Suprapubic skin (tissue), 4 donors: ENCODE data around the gene ZNFX1. TPM values are rescaled to one million over a fixed set of nuclear protein-coding genes. Genes with fewer than 3 reads are reported as not detected.

Experiments
- DNase-seq, 2 donors: peaks; one replicate each; pipeline ENCODE4 v3.0.0-alpha.2; 2019; ENCODE audit warnings: low spot score in 2 of 2
- H3K27ac ChIP-seq: fragments of 200-600 bp; sonication (generic); one replicate; pipeline ENCODE4 v1.5.1; 2019
- H3K27me3 ChIP-seq: fragments of 200-600 bp; sonication (generic); one replicate; pipeline ENCODE4 v1.5.1; 2019
- H3K36me3 ChIP-seq: fragments of 200-600 bp; sonication (generic); one replicate; pipeline ENCODE4 v1.5.1; 2019
- H3K4me1 ChIP-seq: fragments of 200-600 bp; sonication (generic); one replicate; pipeline ENCODE4 v1.5.1; 2019
- H3K4me3 ChIP-seq: fragments of 200-600 bp; sonication (generic); one replicate; pipeline ENCODE4 v1.5.1; 2019; ENCODE audit warnings: mild to moderate bottlenecking
- H3K9me3 ChIP-seq: fragments of 200-600 bp; sonication (generic); one replicate; pipeline ENCODE4 v1.5.1; 2019
- EP300 ChIP-seq: sonication (generic); formaldehyde crosslinking; IDR thresholded peaks from one replicate; pipeline ENCODE4 v1.6.1; 2017; ENCODE audit warnings: antibody characterized with exemption
- POLR2A ChIP-seq, 2 donors: fragments of 450-650 bp; IDR thresholded peaks; one replicate each; pipeline ENCODE4 v1.6.1; 2017; ENCODE audit warnings: antibody characterized with exemption in 2 of 2, mild to moderate bottlenecking in 2 of 2, moderate library complexity in 2 of 2
- POLR2AphosphoS5 ChIP-seq, 3 donors: sonication (generic); formaldehyde crosslinking; IDR thresholded peaks; one replicate each; pipeline ENCODE4 v1.6.1; 2017; ENCODE audit warnings: antibody characterized with exemption in 3 of 3
- WGBS: methylation state at CpG from one replicate; pipeline ENCODE4 v1.1.5; 2018; 5-methylcytosine and 5-hydroxymethylcytosine counted together
- total RNA-seq, 4 donors: library from RNA; depleted of rRNA; stranded (reverse); fragments of >200 nt; gene quantifications; one replicate each; pipeline ENCODE4 v1.1.0, GENCODE V29; 2016
- TF ChIP-seq, protein P1 (sequence below), 2 donors: fragments of 200-600 bp in 1 of 2; fragments of 450-650 bp in 1 of 2; sonication (generic) in 1 of 2; IDR thresholded peaks; one replicate each; pipeline ENCODE4 v1.5.1; 2016 to 2019; ENCODE audit warnings: antibody characterized with exemption in 2 of 2, mild to moderate bottlenecking in 1 of 2, moderate library complexity in 1 of 2

Gene ZNFX1
- total RNA-seq, 4 donors from 2014 or later: 25.9 to 36.1 (median 33.2) TPM

DNA sequence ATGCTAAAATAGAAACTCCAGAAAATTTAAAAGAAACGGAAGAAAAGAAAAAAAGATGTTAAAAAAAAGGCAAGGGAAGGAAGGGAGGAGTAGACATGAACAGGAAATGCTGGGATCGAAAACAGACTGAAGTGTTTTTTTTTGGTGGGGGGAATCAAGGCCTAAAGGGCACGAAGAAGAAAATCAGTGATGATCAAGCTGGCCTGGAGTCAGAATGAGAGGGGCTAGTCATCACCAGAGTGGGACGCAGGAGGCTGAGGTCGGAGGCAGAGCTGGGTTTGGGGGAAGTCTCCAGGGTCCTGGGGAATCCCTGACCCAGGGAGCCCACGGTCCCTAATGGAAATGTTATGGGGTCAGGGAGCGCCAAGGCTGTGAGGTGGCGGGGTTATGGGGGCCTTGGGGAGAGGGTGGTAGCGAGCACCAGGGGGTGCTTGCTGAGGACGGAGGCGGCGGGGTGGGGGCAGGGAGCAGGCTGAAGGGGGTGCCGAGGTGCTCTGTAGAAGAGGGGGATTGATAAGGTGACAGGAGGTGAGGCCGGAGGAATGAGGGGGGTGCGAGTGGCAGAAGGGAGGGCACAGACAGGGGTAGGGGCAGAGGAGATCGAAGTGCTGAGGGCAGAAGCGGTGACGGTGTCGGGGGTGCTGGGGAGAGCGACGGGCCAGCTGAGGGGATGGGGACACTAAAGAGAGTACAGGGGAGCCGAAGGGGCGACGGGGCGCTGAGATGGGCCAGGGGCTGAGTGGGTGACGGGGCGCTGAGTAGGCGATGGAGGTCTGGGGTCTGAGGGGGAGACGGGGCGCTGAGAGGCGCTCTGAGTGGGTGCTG lies 684 bp downstream of the ZNFX1 start:
- H3K36me3 ChIP-seq: peaks cover 53% of the 10 kb centered on the region
- H3K27me3 ChIP-seq: no peaks in the 10 kb centered on the region
- peak; percentile 80 to 82 for DNase-seq
- no peaks in the 10 kb centered on the region for H3K9me3 ChIP-seq
- H3K4me1 ChIP-seq: peaks cover 62% of the 10 kb centered on the region
- WGBS: 1% methylated on average over 31 of the region's 31 CpGs
- no peak for TF ChIP-seq EP300
- TF ChIP-seq POLR2A (IDR thresholded peaks at IDR 0.05): no peak
- no peak for TF ChIP-seq POLR2AphosphoS5 (IDR thresholded peaks at IDR 0.05)
- TF ChIP-seq, protein P1, sequence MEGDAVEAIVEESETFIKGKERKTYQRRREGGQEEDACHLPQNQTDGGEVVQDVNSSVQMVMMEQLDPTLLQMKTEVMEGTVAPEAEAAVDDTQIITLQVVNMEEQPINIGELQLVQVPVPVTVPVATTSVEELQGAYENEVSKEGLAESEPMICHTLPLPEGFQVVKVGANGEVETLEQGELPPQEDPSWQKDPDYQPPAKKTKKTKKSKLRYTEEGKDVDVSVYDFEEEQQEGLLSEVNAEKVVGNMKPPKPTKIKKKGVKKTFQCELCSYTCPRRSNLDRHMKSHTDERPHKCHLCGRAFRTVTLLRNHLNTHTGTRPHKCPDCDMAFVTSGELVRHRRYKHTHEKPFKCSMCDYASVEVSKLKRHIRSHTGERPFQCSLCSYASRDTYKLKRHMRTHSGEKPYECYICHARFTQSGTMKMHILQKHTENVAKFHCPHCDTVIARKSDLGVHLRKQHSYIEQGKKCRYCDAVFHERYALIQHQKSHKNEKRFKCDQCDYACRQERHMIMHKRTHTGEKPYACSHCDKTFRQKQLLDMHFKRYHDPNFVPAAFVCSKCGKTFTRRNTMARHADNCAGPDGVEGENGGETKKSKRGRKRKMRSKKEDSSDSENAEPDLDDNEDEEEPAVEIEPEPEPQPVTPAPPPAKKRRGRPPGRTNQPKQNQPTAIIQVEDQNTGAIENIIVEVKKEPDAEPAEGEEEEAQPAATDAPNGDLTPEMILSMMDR (IDR thresholded peaks at IDR 0.05): no peak
- H3K27ac ChIP-seq: peak overlapping the region; percentile 98
- H3K4me3 ChIP-seq: peak overlapping the region; percentile 97

DNA sequence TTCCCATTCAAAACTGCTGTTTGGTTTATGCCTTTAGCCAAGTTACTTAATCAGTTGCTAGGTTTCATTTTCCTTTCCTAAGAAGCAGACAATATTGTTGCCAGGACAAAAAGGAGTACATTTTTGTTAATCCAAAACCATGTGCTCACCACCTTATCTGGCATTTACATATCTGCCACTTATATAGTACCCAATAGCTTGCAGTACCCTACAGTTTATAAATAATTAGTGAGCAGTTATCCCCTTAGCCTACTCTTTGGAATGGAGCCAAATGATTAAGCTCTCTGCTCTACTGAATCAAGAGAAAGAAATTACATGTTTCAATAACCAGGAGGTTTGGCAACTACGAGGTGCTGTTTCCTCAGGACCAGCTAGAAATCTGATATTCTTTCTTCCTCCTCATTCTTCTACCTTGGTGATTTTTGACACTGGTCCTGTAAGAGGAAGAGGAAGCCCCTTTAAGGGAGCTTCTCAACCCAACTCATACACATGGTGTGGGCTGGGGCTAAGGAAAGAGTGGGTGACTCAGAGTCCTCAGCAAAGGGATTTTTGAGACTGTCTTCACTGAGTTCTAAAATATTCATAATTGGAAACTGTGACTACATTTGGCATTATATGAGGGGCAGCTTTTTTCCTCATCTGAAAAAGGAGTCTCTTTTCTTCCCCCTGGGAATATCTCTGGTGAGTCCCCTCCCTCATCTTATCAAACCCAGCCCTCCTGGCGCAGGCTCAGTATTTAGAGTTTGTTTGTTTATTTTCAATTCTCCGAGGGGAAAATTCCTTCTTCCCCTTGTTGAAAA lies 1.5 kb downstream of the ZNFX1 start:
- DNase-seq: no peak
- no peaks in the 10 kb centered on the region for H3K9me3 ChIP-seq
- TF ChIP-seq EP300 (no peak), POLR2A (IDR thresholded peaks at IDR 0.05) (no peak), POLR2AphosphoS5 (IDR thresholded peaks at IDR 0.05) (no peak)
- TF ChIP-seq, protein P1 (IDR thresholded peaks at IDR 0.05): no peak
- peak overlapping the region; percentile 98 for H3K27ac ChIP-seq
- H3K27me3 ChIP-seq: no peaks in the 10 kb centered on the region
- H3K36me3 ChIP-seq: peaks cover 53% of the 10 kb centered on the region
- H3K4me3 ChIP-seq: peak overlapping the region; percentile 97
- WGBS: 12% methylated on average over 3 of the region's 3 CpGs
- peaks cover 61% of the 10 kb centered on the region for H3K4me1 ChIP-seq

DNA sequence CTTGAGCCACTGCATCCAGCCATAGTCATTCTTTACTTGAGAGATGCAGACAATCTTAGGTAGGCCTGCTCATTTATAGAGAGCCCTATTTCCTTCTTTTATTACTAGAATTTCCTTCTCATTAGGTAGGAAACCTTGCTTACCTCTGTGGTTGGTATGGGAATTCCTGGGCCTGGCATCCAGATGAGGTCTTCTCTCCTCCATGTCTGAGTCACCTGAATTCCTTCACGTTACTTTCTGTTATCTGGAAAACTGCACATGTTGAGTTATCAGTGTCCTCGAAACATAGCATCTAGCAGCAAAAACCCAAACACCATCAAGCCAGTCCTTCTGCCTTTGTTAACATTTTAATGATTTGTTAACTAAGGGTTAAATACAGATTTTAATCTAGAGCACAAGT lies 2.2 kb downstream of the ZNFX1 start:
- Histone ChIP-seq H3K27me3 (no peaks in the 10 kb centered on the region), H3K27ac (peak overlapping the region; percentile 98), H3K4me3 (peak overlapping the region; percentile 97), H3K4me1 (peaks cover 58% of the 10 kb centered on the region), H3K36me3 (peaks cover 53% of the 10 kb centered on the region), H3K9me3 (no peaks in the 10 kb centered on the region)
- TF ChIP-seq, protein P1 (IDR thresholded peaks at IDR 0.05): no peak
- no peak for TF ChIP-seq EP300
- TF ChIP-seq POLR2AphosphoS5 (IDR thresholded peaks at IDR 0.05): no peak
- TF ChIP-seq POLR2A (IDR thresholded peaks at IDR 0.05): no peak
- DNase-seq: no peak
- 38% methylated on average over 2 of the region's 2 CpGs for WGBS

DNA sequence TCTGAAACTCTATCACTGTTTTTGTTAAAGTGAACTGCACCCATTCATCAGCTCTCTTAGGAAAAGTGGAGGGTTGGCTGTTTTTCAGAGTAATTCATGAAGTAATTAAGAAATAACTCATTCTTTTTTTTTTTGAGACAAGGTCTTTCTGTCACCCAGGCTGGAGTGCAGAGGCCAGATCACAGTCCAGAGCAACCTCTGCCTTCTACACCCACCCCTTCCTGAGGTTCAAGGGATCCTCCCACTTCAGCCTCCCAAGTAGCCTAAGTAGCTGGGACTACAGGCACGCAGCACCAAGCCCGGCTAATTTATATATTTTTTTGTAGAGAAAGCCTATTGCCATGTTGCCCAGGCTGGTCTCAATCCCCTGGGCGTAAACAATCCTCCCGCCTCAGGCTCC lies 2.6 kb downstream of the ZNFX1 start:
- peaks cover 53% of the 10 kb centered on the region for H3K36me3 ChIP-seq
- H3K9me3 ChIP-seq: no peaks in the 10 kb centered on the region
- no peak for DNase-seq
- H3K27ac ChIP-seq: no peak overlapping the region
- H3K4me1 ChIP-seq: peaks cover 58% of the 10 kb centered on the region
- H3K4me3 ChIP-seq: no peak overlapping the region
- TF ChIP-seq POLR2A (IDR thresholded peaks at IDR 0.05): no peak
- TF ChIP-seq POLR2AphosphoS5 (IDR thresholded peaks at IDR 0.05): no peak
- TF ChIP-seq, protein P1 (IDR thresholded peaks at IDR 0.05): no peak
- TF ChIP-seq EP300: no peak
- H3K27me3 ChIP-seq: no peaks in the 10 kb centered on the region
- 91% methylated on average over 4 of the region's 4 CpGs for WGBS
